K562 (cell line): ENCODE data around the gene SF3B1. TPM values are rescaled to one million over a fixed set of nuclear protein-coding genes. Genes with fewer than 3 reads are reported as not detected.

ENCODE experiments used
- ATAC-seq: fragments of 200-7000 bp; cut with Tn5 transposase; 3 replicates; pipeline ENCODE4 v1.9.1; 2020; ENCODE audit warnings: moderate library complexity
- BruUV-seq: library from RNA; stranded (reverse); fragments of 400-500 nt; replicated peaks from 2 replicates; lab custom pipeline; 2021; lab: Mats Ljungman, UMichigan
- CTCF ChIA-PET: fragments of 300-600 bp; formaldehyde crosslinking; extraction: SDS; loops from one replicate; lab custom pipeline; 2021; ENCODE audit warnings: low intra/inter-chr PET ratio; lab: Yijun Ruan, JAX
- POLR2A ChIA-PET: fragments of 300-600, 350-650 bp; sonication (Branson Sonifier 250); formaldehyde crosslinking; extraction: SDS; loops from one replicate; lab custom pipeline; 2021; ENCODE audit warnings: antibody characterized with exemption, inconsistent platforms; lab: Yijun Ruan, JAX
- DNase-seq, 4 experiments: peaks; one replicate each; pipeline versions ENCODE4 v3.0.0 to v3.0.0-alpha.2; 2011 to 2018; ENCODE audit warnings: low spot score in 3 of 4, mixed read lengths in 3 of 4; ENCODE audit errors: extremely low read depth in 1 of 4
- FAIRE-seq: peaks from 2 replicates; lab custom pipeline; 2011; peaks lifted over from hg19 to GRCh38; lab: Jason Lieb, UNC
- H2AFZ ChIP-seq: 2 replicates; pipeline ENCODE4 v1.6.0; 2011; ENCODE audit warnings: low read depth, low read length, control low read depth, inconsistent platforms
- H3K27ac ChIP-seq: fragments of 200-600 bp; 3 replicates; pipeline ENCODE4 v1.8.0; 2011; ENCODE audit warnings: low read depth, mild to moderate bottlenecking, control low read depth, inconsistent platforms, low read length, moderate library complexity, mixed read lengths; ENCODE audit errors: extremely low read depth
- H3K27me3 ChIP-seq, 2 experiments: fragments of 300-600 bp in 1 of 2; 2 replicates in 1 of 2; 3 replicates in 1 of 2; pipeline versions ENCODE4 v1.6.0 to v1.8.0; 2011; ENCODE audit warnings: inconsistent platforms in 2 of 2, low read length in 2 of 2, mild to moderate bottlenecking in 1 of 2, mixed read lengths in 1 of 2, moderate library complexity in 1 of 2; ENCODE audit not compliant: control insufficient read depth in 2 of 2, insufficient read depth in 2 of 2
- H3K36me3 ChIP-seq: fragments of 300-600 bp; 3 replicates; pipeline ENCODE4 v1.8.0; 2011; ENCODE audit warnings: mild to moderate bottlenecking, low read length, inconsistent platforms; ENCODE audit not compliant: control insufficient read depth, insufficient read depth
- H3K4me1 ChIP-seq, 2 experiments: fragments of 200-600 bp in 1 of 2; replicated peaks in 1 of 2; 2 replicates in 1 of 2; 3 replicates in 1 of 2; pipeline versions ENCODE4 v1.5.1 to v1.8.0; 2011; ENCODE audit warnings: inconsistent platforms in 2 of 2, low read length in 2 of 2, mild to moderate bottlenecking in 1 of 2, mixed read lengths in 1 of 2, moderate library complexity in 1 of 2; ENCODE audit not compliant: control insufficient read depth in 2 of 2, insufficient read depth in 2 of 2
- H3K4me2 ChIP-seq: 2 replicates; pipeline ENCODE4 v1.6.1; 2011; ENCODE audit warnings: low read length, control low read depth, inconsistent platforms, mixed read lengths; ENCODE audit not compliant: insufficient read depth
- H3K4me3 ChIP-seq: fragments of 200-600 bp; sonication (generic), shearing (Covaris generic); 2 replicates; pipeline ENCODE4 v1.5.1; 2016; ENCODE audit warnings: control low read depth, inconsistent platforms
- H3K79me2 ChIP-seq: fragments of 200-600 bp; 3 replicates; pipeline ENCODE4 v1.8.0; 2011; ENCODE audit warnings: low read length, inconsistent platforms; ENCODE audit not compliant: control insufficient read depth, insufficient read depth
- H3K9ac ChIP-seq, 2 experiments: 2 replicates each; pipeline versions ENCODE4 v1.6.0 to v1.6.1; 2011; ENCODE audit warnings: low read depth in 2 of 2, low read length in 2 of 2, control low read depth in 1 of 2, inconsistent platforms in 1 of 2, mild to moderate bottlenecking in 1 of 2, mixed read lengths in 1 of 2; ENCODE audit not compliant: insufficient read depth in 1 of 2
- H3K9me1 ChIP-seq: one replicate; pipeline ENCODE4 v1.6.0; 2011; ENCODE audit warnings: inconsistent platforms, mild to moderate bottlenecking, low read length, moderate library complexity; ENCODE audit not compliant: control insufficient read depth, insufficient read depth
- H3K9me3 ChIP-seq: replicated peaks from 2 replicates; pipeline ENCODE4 v1.5.1; 2011; ENCODE audit warnings: low read depth, low read length, inconsistent platforms; ENCODE audit not compliant: control insufficient read depth, insufficient read depth
- H4K20me1 ChIP-seq: replicated peaks from 2 replicates; pipeline ENCODE4 v1.6.1; 2011; ENCODE audit warnings: low read length, inconsistent platforms, mixed read lengths; ENCODE audit not compliant: control insufficient read depth, insufficient read depth
- HNRNPL ChIP-seq: fragments of 200-400 bp; formaldehyde crosslinking; IDR thresholded peaks from 2 replicates; pipeline ENCODE4 v1.6.1; 2017; ENCODE audit warnings: low read depth, mild to moderate bottlenecking, low read length
- MED1 ChIP-seq: sonication (generic); formaldehyde crosslinking; IDR thresholded peaks from 2 replicates; pipeline ENCODE4 v1.8.1; 2023; ENCODE audit warnings: missing genetic modification reagents, borderline replicate concordance
- NUFIP1 ChIP-seq: fragments of 450-650 bp; IDR thresholded peaks from 2 replicates; pipeline ENCODE4 v1.6.1; 2018; ENCODE audit not compliant: partially characterized antibody
- SAP30 ChIP-seq: fragments of 200-600 bp; sonication (generic); IDR thresholded peaks from 2 replicates; pipeline ENCODE4 v1.6.1; 2012; ENCODE audit warnings: borderline replicate concordance, low read depth, mild to moderate bottlenecking, moderate library complexity, low read length, control low read depth, inconsistent platforms; ENCODE audit not compliant: insufficient read depth, poor library complexity, severe bottlenecking
- ZNF224 ChIP-seq: sonication (generic); formaldehyde crosslinking; IDR thresholded peaks from 2 replicates; pipeline ENCODE4 v1.8.0; 2022; ENCODE audit warnings: mild to moderate bottlenecking, missing genetic modification reagents
- WGBS: fragments of 100-300 bp; shearing (Covaris generic); methylation state at CpG from one replicate; pipeline ENCODE4 v1.1.6; 2016; ENCODE audit warnings: low coverage, mixed read lengths; ENCODE audit not compliant: insufficient coverage; ENCODE audit errors: missing lambda C conversion rate; 5-methylcytosine and 5-hydroxymethylcytosine counted together
- in situ Hi-C: fragments of 300-500 bp; cut with MboI; formaldehyde crosslinking; loops from 4 replicates; pipeline ENCODE4 v1.15.0; 2018; ENCODE audit warnings: inconsistent platforms, mixed read lengths
- intact Hi-C: fragments of 100-400 bp; cut with micrococcal nuclease; formaldehyde crosslinking; loops from 2 replicates; pipeline ENCODE4 v1.14.2; 2022
- polyA plus RNA-seq, 8 experiments: library from polyadenylated mRNA; depleted of rRNA in 4 of 8; stranded (reverse) in 5 of 8; unstranded in 3 of 8; fragments of >200 nt; fragmentation: Nextera tagmentation in 2 of 8; fragmentation: Illumina TruSeq in 1 of 8; extraction: Ambion mirVana in 2 of 8; extraction: Trizol in 1 of 8; gene quantifications; 2 replicates each; pipeline versions ENCODE4 v1.2.1 to v1.2.3, GENCODE V29; 2011 to 2014; ENCODE audit warnings: inconsistent platforms in 1 of 8, missing spikeins in 1 of 8
- total RNA-seq, 7 experiments: library from RNA; depleted of rRNA in 6 of 7; stranded (reverse); fragments of >200 nt in 6 of 7; fragmentation: Illumina TruSeq in 2 of 7; extraction: Trizol in 2 of 7; gene quantifications; 2 replicates each; pipeline versions ENCODE4 v1.2.1 to v1.2.3, GENCODE V29; 2011 to 2021; ENCODE audit warnings: low replicate concordance in 1 of 7
- TF ChIP-seq, protein P1 (sequence below), 3 experiments: IDR thresholded peaks in 2 of 3; conservative IDR thresholded peaks in 1 of 3; 2 replicates each; pipeline ENCODE4 v1.5.1; 2011 to 2012; ENCODE audit warnings: low read length in 3 of 3, mild to moderate bottlenecking in 3 of 3, control low read depth in 2 of 3, improper control_type of control experiment in 1 of 3, inconsistent platforms in 1 of 3, low read depth in 1 of 3, mixed read lengths in 1 of 3, moderate library complexity in 1 of 3; ENCODE audit not compliant: insufficient read depth in 2 of 3
- TF ChIP-seq, protein P2 (sequence below): IDR thresholded peaks from 2 replicates; pipeline ENCODE4 v1.6.1; 2011; ENCODE audit warnings: borderline replicate concordance, low read depth, mild to moderate bottlenecking, moderate library complexity, low read length; ENCODE audit not compliant: insufficient read depth, poor library complexity, severe bottlenecking
- TF ChIP-seq, protein P3 (sequence below), 2 experiments: fragments of 200-800 bp in 1 of 2; sonication (Bioruptor generic) in 1 of 2; sonication (generic) in 1 of 2; formaldehyde crosslinking in 1 of 2; IDR thresholded peaks in 1 of 2; conservative IDR thresholded peaks in 1 of 2; 2 replicates each; pipeline versions ENCODE4 v1.5.0 to v1.6.1; 2016 to 2020; ENCODE audit warnings: missing compliant biosample characterization in 1 of 2, missing genetic modification characterization in 1 of 2, missing genetic modification reagents in 1 of 2

Gene SF3B1
- total and polyA plus RNA-seq, 9 of the 15 experiments (the other 6 are each of a cell fraction or from before 2014, with no cell fraction given) = 96.2 to 377 (median 177) TPM

DNA sequence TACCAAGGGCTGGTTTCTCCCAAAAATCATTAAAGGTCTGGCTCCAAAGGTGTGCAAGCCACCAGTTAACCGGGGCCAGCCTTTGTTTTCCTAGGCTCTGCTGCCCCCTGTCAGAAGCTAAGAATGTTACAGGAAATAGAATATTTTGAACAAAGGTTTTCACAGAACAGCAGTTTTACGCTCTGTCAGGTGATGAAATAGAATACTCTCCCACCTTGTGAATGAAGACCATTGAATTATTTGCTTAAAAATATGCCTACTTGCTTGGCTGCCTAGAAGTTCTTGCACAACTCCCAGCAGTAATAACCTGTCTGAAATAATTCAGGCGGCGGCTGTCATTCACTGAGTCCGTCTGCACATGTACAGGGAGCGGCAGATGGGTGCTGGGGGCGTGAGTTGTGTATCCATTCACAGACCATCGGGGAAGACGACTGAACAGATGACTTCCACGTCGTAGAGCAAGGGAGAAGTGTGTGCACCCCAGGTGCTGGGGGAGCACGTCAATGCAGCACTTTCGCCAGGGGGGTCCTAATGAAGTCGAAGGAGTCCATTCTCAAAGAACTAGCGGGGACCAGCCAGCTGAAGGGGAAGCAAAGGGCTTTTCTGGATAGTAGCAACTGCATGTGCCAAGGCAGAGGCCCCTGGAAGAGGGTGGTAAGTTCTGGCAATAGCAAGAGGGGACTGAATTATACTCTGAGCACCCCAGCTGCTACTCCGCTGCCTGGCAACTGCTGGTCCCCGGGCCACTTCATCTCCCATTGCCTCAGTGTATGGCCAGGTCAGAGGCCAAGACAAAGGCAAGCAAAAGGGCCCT, 56.1 kb downstream of the SF3B1 start (continued):
- TF ChIP-seq, protein P1, sequence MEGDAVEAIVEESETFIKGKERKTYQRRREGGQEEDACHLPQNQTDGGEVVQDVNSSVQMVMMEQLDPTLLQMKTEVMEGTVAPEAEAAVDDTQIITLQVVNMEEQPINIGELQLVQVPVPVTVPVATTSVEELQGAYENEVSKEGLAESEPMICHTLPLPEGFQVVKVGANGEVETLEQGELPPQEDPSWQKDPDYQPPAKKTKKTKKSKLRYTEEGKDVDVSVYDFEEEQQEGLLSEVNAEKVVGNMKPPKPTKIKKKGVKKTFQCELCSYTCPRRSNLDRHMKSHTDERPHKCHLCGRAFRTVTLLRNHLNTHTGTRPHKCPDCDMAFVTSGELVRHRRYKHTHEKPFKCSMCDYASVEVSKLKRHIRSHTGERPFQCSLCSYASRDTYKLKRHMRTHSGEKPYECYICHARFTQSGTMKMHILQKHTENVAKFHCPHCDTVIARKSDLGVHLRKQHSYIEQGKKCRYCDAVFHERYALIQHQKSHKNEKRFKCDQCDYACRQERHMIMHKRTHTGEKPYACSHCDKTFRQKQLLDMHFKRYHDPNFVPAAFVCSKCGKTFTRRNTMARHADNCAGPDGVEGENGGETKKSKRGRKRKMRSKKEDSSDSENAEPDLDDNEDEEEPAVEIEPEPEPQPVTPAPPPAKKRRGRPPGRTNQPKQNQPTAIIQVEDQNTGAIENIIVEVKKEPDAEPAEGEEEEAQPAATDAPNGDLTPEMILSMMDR (IDR thresholded peaks at IDR 0.05 in 2 of 3, conservative IDR thresholded peaks at IDR 0.05 in 1 of 3; ENCODE audit: insufficient read depth in 2 of 3, low read depth in 1 of 3, low read length in 3 of 3) = peak; percentile 65 to 77 (median 65)

DNA sequence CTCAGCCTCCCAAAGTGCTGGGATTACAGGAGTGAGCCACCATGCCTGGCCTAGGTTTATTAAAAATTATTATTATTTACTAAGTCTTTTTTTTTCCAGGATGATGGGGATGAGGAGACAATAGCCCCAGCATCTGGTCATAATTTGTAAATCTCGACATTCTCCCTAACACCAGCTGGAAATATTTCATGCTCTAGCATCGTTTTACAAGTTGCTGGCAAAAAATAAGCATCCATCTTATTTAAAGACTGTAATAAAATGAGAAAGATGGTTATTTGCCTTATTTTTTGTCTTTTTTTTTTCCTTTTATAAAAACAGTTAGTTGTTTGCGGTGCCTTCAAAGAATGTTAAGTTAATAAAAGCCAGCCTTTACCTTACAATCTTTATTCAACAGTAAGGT, 56.7 kb downstream of the SF3B1 start:
- no TSS peak for BruUV-seq

More for the DNA sequence above, 56.7 kb downstream of the SF3B1 start:
- no peaks in the 10 kb centered on the region for H3K79me2 ChIP-seq
- H3K9ac ChIP-seq = no peak overlapping the region
- DNase-seq = no peak
- FAIRE-seq = no peak
- no peak overlapping the region for H3K4me2 ChIP-seq
- ChIA-PET POLR2A (interaction anchor here (0.8 kb wide), 1 partner anchor 20 kb away, joined by 3 read pairs; no protein-coding TSS in a partner anchor), CTCF (interaction anchor here (0.6 to 1.6 kb wide), 5 partner anchors 187 to 366 kb away, joined by 3 to 12 read pairs (median 5); no protein-coding TSS in a partner anchor)
- H3K27me3 ChIP-seq = peaks cover 4 to 24% of the 10 kb centered on the region in 2 experiments; a peak in 3 of 5 replicates
- TF ChIP-seq, protein P2, sequence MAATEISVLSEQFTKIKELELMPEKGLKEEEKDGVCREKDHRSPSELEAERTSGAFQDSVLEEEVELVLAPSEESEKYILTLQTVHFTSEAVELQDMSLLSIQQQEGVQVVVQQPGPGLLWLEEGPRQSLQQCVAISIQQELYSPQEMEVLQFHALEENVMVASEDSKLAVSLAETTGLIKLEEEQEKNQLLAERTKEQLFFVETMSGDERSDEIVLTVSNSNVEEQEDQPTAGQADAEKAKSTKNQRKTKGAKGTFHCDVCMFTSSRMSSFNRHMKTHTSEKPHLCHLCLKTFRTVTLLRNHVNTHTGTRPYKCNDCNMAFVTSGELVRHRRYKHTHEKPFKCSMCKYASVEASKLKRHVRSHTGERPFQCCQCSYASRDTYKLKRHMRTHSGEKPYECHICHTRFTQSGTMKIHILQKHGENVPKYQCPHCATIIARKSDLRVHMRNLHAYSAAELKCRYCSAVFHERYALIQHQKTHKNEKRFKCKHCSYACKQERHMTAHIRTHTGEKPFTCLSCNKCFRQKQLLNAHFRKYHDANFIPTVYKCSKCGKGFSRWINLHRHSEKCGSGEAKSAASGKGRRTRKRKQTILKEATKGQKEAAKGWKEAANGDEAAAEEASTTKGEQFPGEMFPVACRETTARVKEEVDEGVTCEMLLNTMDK = no peak
- TF ChIP-seq MED1 (CRISPR knock-in tag) (no peak), HNRNPL (no peak), SAP30 (no peak), ZNF224 (no peak), NUFIP1 (no peak)
- TF ChIP-seq, protein P3, sequence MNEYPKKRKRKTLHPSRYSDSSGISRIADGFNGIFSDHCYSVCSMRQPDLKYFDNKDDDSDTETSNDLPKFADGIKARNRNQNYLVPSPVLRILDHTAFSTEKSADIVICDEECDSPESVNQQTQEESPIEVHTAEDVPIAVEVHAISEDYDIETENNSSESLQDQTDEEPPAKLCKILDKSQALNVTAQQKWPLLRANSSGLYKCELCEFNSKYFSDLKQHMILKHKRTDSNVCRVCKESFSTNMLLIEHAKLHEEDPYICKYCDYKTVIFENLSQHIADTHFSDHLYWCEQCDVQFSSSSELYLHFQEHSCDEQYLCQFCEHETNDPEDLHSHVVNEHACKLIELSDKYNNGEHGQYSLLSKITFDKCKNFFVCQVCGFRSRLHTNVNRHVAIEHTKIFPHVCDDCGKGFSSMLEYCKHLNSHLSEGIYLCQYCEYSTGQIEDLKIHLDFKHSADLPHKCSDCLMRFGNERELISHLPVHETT (CRISPR knock-in tag; conservative IDR thresholded peaks at IDR 0.05 in 1 of 2, IDR thresholded peaks at IDR 0.05 in 1 of 2) = no peak
- H3K36me3 ChIP-seq = no peaks in the 10 kb centered on the region
- no peaks in the 10 kb centered on the region for H3K9me1 ChIP-seq
- ATAC-seq = no peak
- no peaks in the 10 kb centered on the region; a peak in 1 of 5 replicates for H3K4me1 ChIP-seq
- no peaks in the 10 kb centered on the region for H4K20me1 ChIP-seq
- in situ Hi-C loops (loop anchor here (25.0 kb wide), 1 partner anchor 384 kb away; no protein-coding TSS in a partner anchor), intact Hi-C loops (loop anchor here (1.0 to 10.0 kb wide), 3 partner anchors 187 to 303 kb away; no protein-coding TSS in a partner anchor)
- H3K9me3 ChIP-seq = no peaks in the 10 kb centered on the region
- WGBS = 0% methylated on average over 3 of the region's 3 CpGs
- no peak overlapping the region for H3K4me3 ChIP-seq
- H3K27ac ChIP-seq = no peak overlapping the region
- no peak overlapping the region for H2AFZ ChIP-seq
